ENCODE results near the gene FGGY.

The FGGY gene

DNA sequence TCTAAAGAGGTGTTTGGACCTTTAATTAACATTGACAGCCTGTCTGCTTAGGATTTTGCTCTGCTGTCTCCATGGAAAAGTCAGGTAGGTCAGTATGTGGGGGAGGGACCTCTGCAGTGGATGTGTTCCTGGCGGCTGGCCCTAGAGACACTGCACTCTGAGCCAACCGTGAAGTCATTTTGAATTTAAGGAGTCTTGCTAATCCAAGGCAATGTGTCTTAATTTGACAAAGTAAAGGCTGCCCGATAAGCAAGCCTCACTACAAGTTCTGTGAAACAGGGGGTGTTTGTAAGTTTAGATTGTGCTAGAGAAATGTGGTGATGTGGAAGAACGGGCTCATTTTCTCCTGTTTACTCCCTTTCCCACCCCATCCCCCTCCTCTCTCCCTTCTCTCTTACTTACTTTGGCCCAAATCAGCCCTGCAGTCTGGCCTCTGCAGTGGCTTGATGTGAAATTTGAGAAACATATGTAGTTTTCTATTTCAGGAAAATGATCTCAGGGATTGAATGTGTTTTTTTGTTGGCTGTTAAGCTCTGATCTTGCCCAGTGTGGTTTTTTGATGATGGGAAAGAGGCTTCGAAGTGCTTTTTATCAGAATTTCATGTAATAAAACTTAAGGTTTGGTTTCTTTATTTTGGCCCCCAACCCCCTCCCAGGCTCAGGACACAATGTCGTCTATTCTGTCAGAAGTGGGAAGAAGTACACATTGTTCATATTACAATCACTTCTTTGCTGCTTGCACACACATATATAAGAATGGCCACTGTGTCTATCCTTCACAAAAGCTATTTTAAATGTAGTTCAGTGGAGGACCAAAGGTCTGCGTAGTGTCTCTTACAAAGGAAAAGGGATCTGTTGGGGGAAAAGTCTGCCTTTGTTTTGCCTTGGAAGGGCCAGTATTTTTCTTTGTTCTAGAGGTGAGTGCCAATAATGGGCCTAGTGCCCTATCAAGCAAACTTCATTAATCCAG is 96.6 kb downstream of the FGGY start:
- TF ChIP-seq, protein P1, sequence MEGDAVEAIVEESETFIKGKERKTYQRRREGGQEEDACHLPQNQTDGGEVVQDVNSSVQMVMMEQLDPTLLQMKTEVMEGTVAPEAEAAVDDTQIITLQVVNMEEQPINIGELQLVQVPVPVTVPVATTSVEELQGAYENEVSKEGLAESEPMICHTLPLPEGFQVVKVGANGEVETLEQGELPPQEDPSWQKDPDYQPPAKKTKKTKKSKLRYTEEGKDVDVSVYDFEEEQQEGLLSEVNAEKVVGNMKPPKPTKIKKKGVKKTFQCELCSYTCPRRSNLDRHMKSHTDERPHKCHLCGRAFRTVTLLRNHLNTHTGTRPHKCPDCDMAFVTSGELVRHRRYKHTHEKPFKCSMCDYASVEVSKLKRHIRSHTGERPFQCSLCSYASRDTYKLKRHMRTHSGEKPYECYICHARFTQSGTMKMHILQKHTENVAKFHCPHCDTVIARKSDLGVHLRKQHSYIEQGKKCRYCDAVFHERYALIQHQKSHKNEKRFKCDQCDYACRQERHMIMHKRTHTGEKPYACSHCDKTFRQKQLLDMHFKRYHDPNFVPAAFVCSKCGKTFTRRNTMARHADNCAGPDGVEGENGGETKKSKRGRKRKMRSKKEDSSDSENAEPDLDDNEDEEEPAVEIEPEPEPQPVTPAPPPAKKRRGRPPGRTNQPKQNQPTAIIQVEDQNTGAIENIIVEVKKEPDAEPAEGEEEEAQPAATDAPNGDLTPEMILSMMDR (conservative IDR thresholded peaks at IDR 0.05; ENCODE audit: low read length), result no peak
- DNase-seq (ENCODE audit: low read depth), result peak; percentile 87
- H3K4me3 ChIP-seq (ENCODE audit: low read length), result peak overlapping the region; percentile 9; the same call in 1 of the 2 replicates

DNA sequence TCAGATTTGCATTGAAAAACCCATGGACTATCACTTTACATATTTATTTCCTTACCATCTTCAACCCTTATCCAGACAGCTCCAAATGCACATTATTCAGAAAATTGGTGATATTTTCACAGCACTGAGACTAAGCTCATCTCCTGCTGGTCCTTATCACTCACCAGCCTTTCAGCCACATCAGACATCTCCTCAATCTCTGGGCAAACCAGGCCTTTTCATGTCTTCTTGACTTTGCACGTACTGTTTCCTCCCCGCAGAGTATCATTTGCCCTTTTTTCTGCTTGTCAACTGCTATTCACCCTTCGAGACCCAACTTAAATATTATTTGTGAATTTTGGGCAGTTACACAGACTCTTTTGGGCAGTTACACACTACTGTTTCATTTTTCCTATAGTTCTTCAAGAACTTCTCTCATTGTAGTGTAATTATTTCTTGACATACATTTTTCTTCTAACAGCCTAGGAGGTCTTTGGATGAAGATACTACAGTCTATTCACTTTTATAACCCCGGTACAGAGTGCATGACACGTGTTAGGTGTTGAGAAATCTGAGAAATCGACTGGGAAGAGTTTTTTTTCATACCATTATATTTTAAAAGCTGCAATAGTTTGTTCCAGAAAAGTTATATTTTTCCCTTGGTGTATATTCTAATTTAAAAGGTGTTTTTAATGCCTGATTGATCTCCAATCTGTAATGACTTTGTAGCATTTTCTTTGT is 98.0 kb downstream of the FGGY start:
- no peak for DNase-seq (ENCODE audit: low read depth)
- H3K4me3 ChIP-seq (ENCODE audit: low read length), result no peak overlapping the region
- TF ChIP-seq, protein P1 (conservative IDR thresholded peaks at IDR 0.05; ENCODE audit: low read length), result no peak

DNA sequence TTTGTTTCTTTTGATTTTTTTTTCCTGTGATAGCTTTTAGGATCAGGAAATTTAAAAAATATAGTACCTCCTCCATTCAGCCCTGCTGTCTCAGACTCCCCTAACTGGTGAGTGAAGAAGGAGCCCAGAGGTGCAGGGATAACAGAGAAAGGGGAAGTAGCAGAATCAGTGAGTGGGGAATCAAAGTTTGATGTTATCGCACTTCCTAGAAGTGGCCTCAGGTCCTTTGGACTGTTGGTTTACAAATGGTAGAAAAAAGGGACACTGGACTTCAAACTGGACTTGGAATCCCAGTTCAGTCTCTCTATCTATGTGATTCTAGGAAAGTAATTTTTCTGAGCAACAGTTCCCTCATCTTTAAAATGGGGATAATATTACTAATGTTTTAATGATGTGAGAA is 99.5 kb downstream of the FGGY start:
- H3K4me3 ChIP-seq (ENCODE audit: low read length), result no peak overlapping the region
- DNase-seq (ENCODE audit: low read depth), result no peak
- TF ChIP-seq, protein P1 (conservative IDR thresholded peaks at IDR 0.05; ENCODE audit: low read length), result no peak

GRCh38 chr1:59397139-59397858 is 100.4 kb downstream of the FGGY start:
- TF ChIP-seq, protein P1 (conservative IDR thresholded peaks at IDR 0.05; ENCODE audit: low read length), result no peak
- no peak for DNase-seq (ENCODE audit: low read depth)
- no peak overlapping the region for H3K4me3 ChIP-seq (ENCODE audit: low read length)

GRCh38 chr1:59399642-59400041 is 102.7 kb downstream of the FGGY start:
- no peak overlapping the region for H3K4me3 ChIP-seq (ENCODE audit: low read length)
- no peak for DNase-seq (ENCODE audit: low read depth)
- TF ChIP-seq, protein P1 (conservative IDR thresholded peaks at IDR 0.05; ENCODE audit: low read length), result no peak

- DNase-seq (ENCODE audit: low read depth), result no peak
- H3K4me3 ChIP-seq (ENCODE audit: low read length), result no peak overlapping the region
- TF ChIP-seq, protein P1 (conservative IDR thresholded peaks at IDR 0.05; ENCODE audit: low read length), result no peak
These were observed 104.7 kb downstream of the FGGY start for GRCh38 chr1:59401581-59401980.

Measured in AG10803 (cell line).